ENCODE measurements around the gene TBC1D3I. TPM values are rescaled to one million over a fixed set of nuclear protein-coding genes. Genes with fewer than 3 reads are reported as not detected.
A peak's percentile ranks its signal among the peaks of the same experiment; 100 is the strongest.
"Not testable (repeated sequence)": the region's sequence is repeated elsewhere in the genome, so short reads cannot be mapped to it uniquely, and the experiment has no call there.

TBC1D3I gene
- total and polyA plus RNA-seq, 2 experiments from 2014 or later, result 0.11 TPM; not detected in 1

DNA sequence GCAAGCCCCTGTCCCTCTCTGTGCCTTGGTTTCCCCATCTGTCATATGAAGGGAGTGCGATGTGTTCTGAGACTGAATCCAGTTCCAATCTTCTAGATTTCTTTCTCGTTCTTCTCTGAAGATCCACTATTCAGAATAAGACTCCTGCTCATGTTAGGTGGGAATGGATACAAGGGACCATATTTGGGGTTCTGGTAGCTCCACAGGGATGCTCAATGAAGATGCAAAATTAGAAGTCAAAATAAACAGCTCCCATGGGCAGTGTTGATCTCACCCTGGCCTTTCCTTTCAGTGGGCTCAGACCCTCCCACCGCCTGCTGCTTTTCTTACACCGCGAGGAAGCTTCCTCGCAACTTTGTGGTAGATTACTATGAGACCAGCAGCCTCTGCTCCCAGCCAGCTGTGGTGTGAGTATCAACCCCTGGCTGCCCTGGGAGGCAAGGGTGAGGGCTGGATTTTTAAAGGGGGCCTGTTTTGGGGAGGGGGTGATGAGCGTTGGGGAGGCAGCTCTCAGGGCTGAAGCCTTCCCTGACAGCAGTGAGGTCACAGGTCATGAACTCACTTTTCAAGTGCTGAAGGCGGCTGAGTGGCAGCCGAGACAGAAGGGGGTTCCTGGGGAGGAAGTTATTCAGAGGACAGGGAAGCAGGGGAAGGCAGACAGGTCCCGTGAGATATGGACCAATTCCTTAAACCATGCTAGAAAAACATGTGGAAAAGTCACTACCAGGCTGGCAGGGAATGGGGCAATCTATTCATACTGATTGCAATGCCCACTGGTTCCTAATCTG is 52.7 kb downstream of the TBC1D3I start:
- not testable (repeated sequence) for DNase-seq (ENCODE audit: low spot score); H3K27ac Mint-ChIP-seq; H3K4me3 Mint-ChIP-seq; H3K4me1 ChIP-seq (ENCODE audit: insufficient read depth); H4K20me1 ChIP-seq (replicated peaks; ENCODE audit: insufficient read depth); H3K36me3 Mint-ChIP-seq (ENCODE audit: low read depth); H3K4me2 ChIP-seq; H3K9me3 Mint-ChIP-seq; H3K36me3 ChIP-seq (ENCODE audit: insufficient read depth); H3F3A ChIP-seq (replicated peaks; ENCODE audit: low read depth); H2AFZ ChIP-seq; H3K9me2 ChIP-seq (ENCODE audit: insufficient read depth); H3K27ac ChIP-seq (ENCODE audit: low read depth); H3K27me3 ChIP-seq (ENCODE audit: insufficient read depth); H3K27me3 Mint-ChIP-seq (ENCODE audit: insufficient read depth, low read depth, poor library complexity); H3K79me2 ChIP-seq (replicated peaks; ENCODE audit: insufficient read depth); H3K4me3 ChIP-seq
- H3K4me1 Mint-ChIP-seq, result peaks cover 10% of the 10 kb centered on the region; the same call in 2 of the 3 replicates
- ATAC-seq, result peak; percentile 33; the same call in 2 of the 3 replicates

- H3K27me3 Mint-ChIP-seq (ENCODE audit: insufficient read depth, low read depth, poor library complexity); H3K27ac Mint-ChIP-seq; H2AFZ ChIP-seq; H3K27me3 ChIP-seq (ENCODE audit: insufficient read depth); H3K4me1 ChIP-seq (ENCODE audit: insufficient read depth); H3F3A ChIP-seq (replicated peaks; ENCODE audit: low read depth); H3K4me3 ChIP-seq; H3K9me2 ChIP-seq (ENCODE audit: insufficient read depth); H3K36me3 ChIP-seq (ENCODE audit: insufficient read depth); H3K9me3 Mint-ChIP-seq; ATAC-seq; DNase-seq (ENCODE audit: low spot score); H3K4me3 Mint-ChIP-seq; H4K20me1 ChIP-seq (replicated peaks; ENCODE audit: insufficient read depth); H3K79me2 ChIP-seq (replicated peaks; ENCODE audit: insufficient read depth); H3K4me2 ChIP-seq; H3K27ac ChIP-seq (ENCODE audit: low read depth); H3K36me3 Mint-ChIP-seq (ENCODE audit: low read depth): not testable (repeated sequence)
- peaks cover 10% of the 10 kb centered on the region; the same call in 2 of the 3 replicates for H3K4me1 Mint-ChIP-seq
Measured at GRCh38 chr17:36210439-36211211, 53.7 kb downstream of the TBC1D3I start, which contains the start of gene CCL4L2. CCL4L2 (plus strand) TSS chr17:36211063.

GRCh38 chr17:36209575-36209974 is 54.8 kb downstream of the TBC1D3I start:
- Histone ChIP-seq H3K27ac (ENCODE audit: low read depth) (no peak overlapping the region), H3K36me3 (ENCODE audit: insufficient read depth) (no peaks in the 10 kb centered on the region), H3K4me3 (no peak overlapping the region), H3K27me3 (ENCODE audit: insufficient read depth) (no peaks in the 10 kb centered on the region), H3K4me2 (no peak overlapping the region), H4K20me1 (replicated peaks; ENCODE audit: insufficient read depth) (no peaks in the 10 kb centered on the region), H3K79me2 (replicated peaks; ENCODE audit: insufficient read depth) (no peaks in the 10 kb centered on the region), H3F3A (replicated peaks; ENCODE audit: low read depth) (no peaks in the 10 kb centered on the region), H3K9me2 (ENCODE audit: insufficient read depth) (no peaks in the 10 kb centered on the region), H3K4me1 (ENCODE audit: insufficient read depth) (no peaks in the 10 kb centered on the region), H2AFZ (no peak overlapping the region)
- ATAC-seq, result no peak
- Mint-ChIP-seq H3K36me3 (ENCODE audit: low read depth) (no peaks in the 10 kb centered on the region), H3K27ac (no peak overlapping the region), H3K9me3 (no peaks in the 10 kb centered on the region), H3K4me1 (peaks cover 10% of the 10 kb centered on the region; the same call in 2 of the 3 replicates), H3K27me3 (ENCODE audit: insufficient read depth, low read depth, poor library complexity) (peaks cover 1% of the 10 kb centered on the region), H3K4me3 (no peak overlapping the region)
- no peak for DNase-seq (ENCODE audit: low spot score)
- TF ChIP-seq ETS1 (IDR thresholded peaks at IDR 0.05) (no peak), ZNF114 (CRISPR knock-in tag; IDR thresholded peaks at IDR 0.05) (no peak), REST (IDR thresholded peaks at IDR 0.05; ENCODE audit: unreplicated experiment) (no peak), EZH2phosphoT487 (IDR thresholded peaks at IDR 0.05; ENCODE audit: unreplicated experiment) (no peak), EZH2 (IDR thresholded peaks at IDR 0.05; ENCODE audit: low read depth, unreplicated experiment) (no peak), STAT1 (IDR thresholded peaks at IDR 0.05; ENCODE audit: unreplicated experiment) (no peak), ZNF331 (CRISPR knock-in tag; IDR thresholded peaks at IDR 0.05; ENCODE audit: low read depth) (no peak), NANOG (IDR thresholded peaks at IDR 0.05; ENCODE audit: borderline replicate concordance) (no peak), POLR2AphosphoS5 (IDR thresholded peaks at IDR 0.05; ENCODE audit: low read depth) (no peak), JUNB (IDR thresholded peaks at IDR 0.05; ENCODE audit: unreplicated experiment) (no peak), CREB1 (CRISPR knock-in tag; IDR thresholded peaks at IDR 0.05; ENCODE audit: low read depth) (no peak)
- TF ChIP-seq, protein P1, sequence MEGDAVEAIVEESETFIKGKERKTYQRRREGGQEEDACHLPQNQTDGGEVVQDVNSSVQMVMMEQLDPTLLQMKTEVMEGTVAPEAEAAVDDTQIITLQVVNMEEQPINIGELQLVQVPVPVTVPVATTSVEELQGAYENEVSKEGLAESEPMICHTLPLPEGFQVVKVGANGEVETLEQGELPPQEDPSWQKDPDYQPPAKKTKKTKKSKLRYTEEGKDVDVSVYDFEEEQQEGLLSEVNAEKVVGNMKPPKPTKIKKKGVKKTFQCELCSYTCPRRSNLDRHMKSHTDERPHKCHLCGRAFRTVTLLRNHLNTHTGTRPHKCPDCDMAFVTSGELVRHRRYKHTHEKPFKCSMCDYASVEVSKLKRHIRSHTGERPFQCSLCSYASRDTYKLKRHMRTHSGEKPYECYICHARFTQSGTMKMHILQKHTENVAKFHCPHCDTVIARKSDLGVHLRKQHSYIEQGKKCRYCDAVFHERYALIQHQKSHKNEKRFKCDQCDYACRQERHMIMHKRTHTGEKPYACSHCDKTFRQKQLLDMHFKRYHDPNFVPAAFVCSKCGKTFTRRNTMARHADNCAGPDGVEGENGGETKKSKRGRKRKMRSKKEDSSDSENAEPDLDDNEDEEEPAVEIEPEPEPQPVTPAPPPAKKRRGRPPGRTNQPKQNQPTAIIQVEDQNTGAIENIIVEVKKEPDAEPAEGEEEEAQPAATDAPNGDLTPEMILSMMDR (conservative IDR thresholded peaks at IDR 0.05; ENCODE audit: low read depth in 2 of 2), result no peak
